NB4 (cell line): ENCODE measurements around the gene SLC43A2.
"Not testable (repeated sequence)": the region's sequence is repeated elsewhere in the genome, so short reads cannot be mapped to it uniquely, and the experiment has no call there.

Experiments
- DNase-seq: peaks from one replicate; pipeline ENCODE4 v3.0.0; 2010; ENCODE audit warnings: low read depth
- H3K4me3 ChIP-seq: one replicate; pipeline ENCODE4 v1.5.1; 2011; ENCODE audit warnings: mild to moderate bottlenecking, low read depth, low read length, moderate library complexity
- MYC ChIP-seq: IDR thresholded peaks from 2 replicates; pipeline ENCODE4 v1.6.1; 2011; ENCODE audit warnings: low read depth, low read length
- POLR2A ChIP-seq: IDR thresholded peaks from 2 replicates; pipeline ENCODE4 v1.6.1; 2011; ENCODE audit warnings: mild to moderate bottlenecking; ENCODE audit not compliant: insufficient read length; ENCODE audit errors: extremely low read depth
- TF ChIP-seq, protein P1 (sequence below): IDR thresholded peaks from one replicate; pipeline ENCODE4 v1.5.1; 2012; ENCODE audit warnings: low read depth, low read length
- TF ChIP-seq, protein P2 (sequence below): IDR thresholded peaks from 2 replicates; pipeline ENCODE4 v1.6.1; 2011; ENCODE audit warnings: low read depth, low read length

SLC43A2 gene

DNA sequence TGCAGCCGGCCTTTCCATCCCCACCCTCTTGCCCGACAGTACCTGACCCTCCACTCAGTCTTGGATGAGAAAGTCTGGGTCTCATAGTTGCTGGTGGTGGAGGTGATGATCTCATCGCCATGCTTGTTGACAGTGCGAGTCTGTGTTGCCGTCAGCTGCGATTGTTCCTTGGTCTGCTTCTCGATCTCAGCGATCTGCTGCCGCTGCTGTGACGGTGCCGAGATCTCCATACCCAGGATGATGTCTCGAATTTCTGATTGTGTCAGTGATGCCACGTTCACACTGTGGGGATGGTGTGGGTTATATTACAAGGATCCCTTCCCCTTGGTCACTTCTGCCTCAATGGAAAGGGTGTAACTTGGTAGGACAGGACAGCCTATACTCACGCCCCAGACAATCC, 25.1 kb upstream of the SLC43A2 start:
- no peak for DNase-seq
- H3K4me3 ChIP-seq: no peak overlapping the region
- TF ChIP-seq, protein P1, sequence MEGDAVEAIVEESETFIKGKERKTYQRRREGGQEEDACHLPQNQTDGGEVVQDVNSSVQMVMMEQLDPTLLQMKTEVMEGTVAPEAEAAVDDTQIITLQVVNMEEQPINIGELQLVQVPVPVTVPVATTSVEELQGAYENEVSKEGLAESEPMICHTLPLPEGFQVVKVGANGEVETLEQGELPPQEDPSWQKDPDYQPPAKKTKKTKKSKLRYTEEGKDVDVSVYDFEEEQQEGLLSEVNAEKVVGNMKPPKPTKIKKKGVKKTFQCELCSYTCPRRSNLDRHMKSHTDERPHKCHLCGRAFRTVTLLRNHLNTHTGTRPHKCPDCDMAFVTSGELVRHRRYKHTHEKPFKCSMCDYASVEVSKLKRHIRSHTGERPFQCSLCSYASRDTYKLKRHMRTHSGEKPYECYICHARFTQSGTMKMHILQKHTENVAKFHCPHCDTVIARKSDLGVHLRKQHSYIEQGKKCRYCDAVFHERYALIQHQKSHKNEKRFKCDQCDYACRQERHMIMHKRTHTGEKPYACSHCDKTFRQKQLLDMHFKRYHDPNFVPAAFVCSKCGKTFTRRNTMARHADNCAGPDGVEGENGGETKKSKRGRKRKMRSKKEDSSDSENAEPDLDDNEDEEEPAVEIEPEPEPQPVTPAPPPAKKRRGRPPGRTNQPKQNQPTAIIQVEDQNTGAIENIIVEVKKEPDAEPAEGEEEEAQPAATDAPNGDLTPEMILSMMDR: no peak
- TF ChIP-seq POLR2A (no peak), MYC (no peak)
- TF ChIP-seq, protein P2, sequence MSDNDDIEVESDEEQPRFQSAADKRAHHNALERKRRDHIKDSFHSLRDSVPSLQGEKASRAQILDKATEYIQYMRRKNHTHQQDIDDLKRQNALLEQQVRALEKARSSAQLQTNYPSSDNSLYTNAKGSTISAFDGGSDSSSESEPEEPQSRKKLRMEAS: no peak

GRCh38 chr17:1652794-1653193, 24.2 kb upstream of the SLC43A2 start:
- not testable (repeated sequence) for DNase-seq, H3K4me3 ChIP-seq

DNA sequence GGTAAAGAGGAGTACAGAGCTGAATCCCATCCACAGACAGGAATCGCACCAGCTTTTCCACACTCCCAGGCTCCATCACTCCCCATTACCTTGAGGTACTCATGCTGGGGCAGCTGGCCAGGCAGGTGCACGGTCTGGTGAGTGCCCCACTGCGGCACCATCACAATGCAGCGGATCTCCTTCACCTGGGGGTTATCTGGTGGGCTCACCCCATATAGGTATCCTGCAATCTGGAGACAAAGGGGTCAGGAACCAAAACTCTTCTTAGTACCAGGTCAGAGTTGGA, 22.9 kb upstream of the SLC43A2 start:
- TF ChIP-seq, protein P1: no peak
- no peak for TF ChIP-seq POLR2A
- TF ChIP-seq MYC: no peak
- TF ChIP-seq, protein P2: no peak
- DNase-seq: no peak
- H3K4me3 ChIP-seq: no peak overlapping the region

DNA sequence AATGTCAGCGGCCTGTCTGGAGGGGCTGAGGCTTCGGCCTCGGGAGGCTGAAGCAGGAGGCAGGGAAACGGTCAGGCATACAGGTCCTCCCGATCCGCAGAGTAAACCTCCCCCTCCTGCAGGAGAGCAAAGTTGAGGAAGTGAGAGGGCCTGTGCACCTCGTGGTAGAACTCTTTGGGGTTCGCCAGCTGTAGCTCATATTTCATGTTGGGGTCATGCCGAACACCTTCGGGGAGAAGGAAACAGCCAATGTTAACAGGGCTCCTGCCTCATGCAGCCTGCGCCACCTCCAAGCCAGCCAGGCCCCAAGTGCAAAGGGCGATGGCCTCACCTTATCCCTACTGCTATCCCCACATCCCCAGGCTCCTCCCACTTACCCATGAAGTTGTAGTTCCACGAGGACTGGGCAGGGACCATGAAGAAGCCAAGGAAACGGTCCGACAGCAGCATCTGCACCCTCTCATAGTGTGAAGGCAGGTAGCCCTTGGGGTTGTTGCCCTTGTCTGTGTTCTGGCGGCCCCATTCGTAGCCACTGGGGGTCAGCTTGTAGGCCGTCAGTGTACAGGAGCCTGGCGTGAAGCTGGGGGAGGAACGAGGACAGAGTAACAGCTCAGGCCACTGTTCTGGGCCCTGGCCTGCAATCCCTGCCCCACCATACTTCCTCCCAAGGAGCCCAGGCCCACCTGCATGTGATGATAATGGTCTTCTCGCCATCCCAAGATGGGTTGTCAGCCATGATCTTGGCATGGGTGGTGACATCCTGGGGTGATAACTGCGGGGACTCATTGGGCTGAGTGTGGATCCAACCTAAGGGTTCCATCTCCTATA, 22.3 kb upstream of the SLC43A2 start:
- no peak overlapping the region for H3K4me3 ChIP-seq
- TF ChIP-seq, protein P2: no peak
- TF ChIP-seq MYC: no peak
- no peak for TF ChIP-seq POLR2A
- TF ChIP-seq, protein P1: no peak
- DNase-seq: no peak

GRCh38 chr17:1649844-1650501, 21.3 kb upstream of the SLC43A2 start, which contains the start of gene RILP:
Gene RILP (minus strand): TSS chr17:1649866. CDS start chr17:1649804, 62 bp downstream.
- H3K4me3 ChIP-seq: peak within 1 kb of the TSS; percentile 43
- no peak for TF ChIP-seq POLR2A
- peak; percentile 78 for DNase-seq

DNA sequence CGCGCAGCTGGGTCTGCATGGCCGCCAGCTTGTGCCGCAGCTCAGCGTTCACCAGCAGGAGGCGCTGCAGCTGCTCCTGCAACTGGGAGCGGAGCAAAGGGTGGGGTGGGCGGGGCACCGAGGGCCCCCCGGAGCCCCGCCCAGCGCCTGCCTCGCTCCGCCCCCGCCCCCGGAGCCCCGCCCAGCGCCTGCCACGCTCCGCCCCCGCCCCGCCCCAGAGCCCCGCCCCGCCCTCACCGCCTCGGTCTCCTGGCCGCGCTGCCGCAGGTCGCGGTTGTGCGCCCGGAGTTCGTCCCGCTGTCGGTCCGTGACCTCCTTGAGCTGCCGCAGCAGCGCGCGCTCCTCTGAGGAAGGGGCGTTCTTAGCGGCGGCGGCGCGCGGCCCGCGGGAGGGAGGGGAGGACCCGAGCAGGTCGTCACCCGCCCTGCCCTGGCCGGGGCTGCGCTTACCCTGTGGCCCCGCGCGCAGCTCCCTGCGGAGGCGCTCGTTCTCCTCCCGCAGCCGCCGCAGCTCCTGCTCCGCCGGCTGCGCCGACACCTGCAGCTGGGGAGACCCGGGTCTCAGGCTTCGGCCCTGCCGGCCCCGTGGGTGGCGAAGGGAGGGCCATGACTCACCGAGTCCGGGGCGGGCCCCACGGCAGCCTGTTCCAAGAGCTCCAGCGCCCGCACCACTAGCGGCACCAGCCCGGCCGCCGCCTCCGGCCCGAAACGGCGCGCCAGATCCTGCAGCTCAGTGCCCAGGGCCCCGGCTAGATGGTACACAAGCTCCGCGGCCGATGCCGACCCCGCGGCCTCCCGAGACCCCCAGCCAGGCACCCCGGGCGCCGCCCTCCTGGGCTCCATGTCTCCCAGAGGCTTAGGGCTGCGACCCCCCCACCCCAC, 20.6 kb upstream of the SLC43A2 start:
- peak; percentile 88 for DNase-seq
- peak overlapping the region; percentile 43 for H3K4me3 ChIP-seq
- TF ChIP-seq, protein P1: peak; percentile 62
- peak; percentile 61; the same call in 1 of the 2 replicates for TF ChIP-seq MYC
- TF ChIP-seq, protein P2: no peak
- no peak for TF ChIP-seq POLR2A
